Daoy (cell line): Measurements from ENCODE around the gene CDKAL1. TPM values are rescaled to one million over a fixed set of nuclear protein-coding genes. Genes with fewer than 3 reads are reported as not detected.

ENCODE experiments used
- DNase-seq: peaks from one replicate; pipeline ENCODE4 v3.0.0-alpha.2; 2015; ENCODE audit warnings: low read depth
- total RNA-seq: library from RNA; depleted of rRNA; stranded (reverse); fragments of >200 nt; shearing (Covaris generic); gene quantifications from 2 replicates; pipeline ENCODE4 v1.2.3, GENCODE V29; 2014

CDKAL1 gene
- total RNA-seq, 1 experiment from 2014 or later = 34.0 TPM

GRCh38 chr6:20837189-20837588 lies 302.9 kb downstream of the CDKAL1 start:
- DNase-seq = no peak

DNA sequence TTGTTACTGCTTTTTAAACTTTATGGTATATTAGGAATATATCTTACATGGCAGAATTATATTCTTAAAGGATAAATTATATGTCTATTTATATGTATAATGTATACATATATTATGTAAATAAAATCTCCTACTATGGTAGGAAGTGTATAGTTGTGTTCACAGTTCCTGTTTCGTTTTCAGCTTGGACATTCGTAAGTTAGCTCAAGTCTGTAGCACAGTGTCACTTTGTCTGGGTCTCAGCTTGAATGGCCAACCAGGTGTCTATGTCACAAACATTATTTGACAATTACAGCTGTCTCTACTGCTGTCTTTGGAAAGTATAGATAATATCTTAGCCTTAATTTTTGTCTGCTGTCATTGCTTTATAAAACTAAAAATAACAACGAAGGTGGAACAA lies 303.9 kb downstream of the CDKAL1 start:
- DNase-seq = no peak

DNA sequence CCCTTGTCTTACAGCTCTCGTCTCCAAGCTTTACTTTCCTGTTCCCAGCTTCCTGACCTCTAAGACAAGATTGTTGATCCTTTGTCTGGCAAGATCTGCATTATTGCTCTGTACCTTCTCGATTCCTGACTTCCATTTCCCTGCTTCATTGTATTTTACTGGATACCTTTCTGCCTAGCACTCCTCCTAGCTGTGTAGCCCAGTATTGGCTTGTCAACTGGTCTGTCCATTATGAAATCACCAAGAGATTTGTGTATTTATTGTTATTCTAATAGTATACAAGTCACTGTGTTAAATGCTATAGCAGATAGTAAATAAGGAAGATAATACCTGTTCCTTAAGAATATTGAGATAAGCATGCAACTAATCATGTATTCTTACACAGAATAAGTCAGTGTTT lies 305.4 kb downstream of the CDKAL1 start:
- no peak for DNase-seq

DNA sequence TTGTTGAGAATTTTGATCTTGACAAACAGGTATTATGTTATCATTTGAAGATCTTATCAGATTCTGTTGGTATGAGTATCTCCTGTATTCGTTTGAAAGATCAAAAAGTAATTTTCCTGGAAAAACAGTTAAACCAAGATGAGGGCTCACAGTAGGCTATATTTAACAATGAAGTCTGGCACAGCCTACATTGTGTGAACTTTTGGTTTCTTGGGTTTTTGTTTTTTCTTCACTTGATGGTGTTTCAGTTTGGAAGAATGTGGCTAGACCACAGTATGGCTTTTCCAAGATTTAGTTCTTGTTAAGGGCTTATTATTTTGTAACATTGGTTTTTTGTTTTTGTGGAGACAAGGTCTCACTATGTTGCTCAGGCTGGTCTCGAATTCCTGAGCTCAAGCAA lies 306.4 kb downstream of the CDKAL1 start:
- peak; percentile 3 for DNase-seq

DNA sequence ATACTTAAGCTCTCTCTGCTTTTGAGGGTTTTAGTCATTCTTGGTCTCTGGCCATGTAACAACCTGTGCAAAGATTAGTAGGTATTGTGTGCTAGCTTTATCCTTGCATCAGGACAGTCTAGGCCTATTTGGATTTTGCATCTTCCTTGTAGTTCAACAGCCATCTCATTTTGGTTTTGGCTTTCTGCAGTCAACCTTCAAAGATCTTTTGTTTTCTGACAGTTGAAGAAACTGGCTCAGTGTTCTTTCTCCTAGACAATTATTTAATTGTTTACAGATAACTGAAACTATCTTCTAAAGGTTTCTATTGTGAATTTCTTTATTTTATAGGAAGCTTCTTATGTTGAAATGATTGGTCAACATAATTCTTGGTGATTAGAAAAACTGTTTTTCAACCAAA lies 307.5 kb downstream of the CDKAL1 start:
- DNase-seq = no peak

GRCh38 chr6:20845592-20845991 lies 311.3 kb downstream of the CDKAL1 start:
- no peak for DNase-seq

GRCh38 chr6:20846602-20847028 lies 312.4 kb downstream of the CDKAL1 start:
- DNase-seq = peak; percentile 40

GRCh38 chr6:20847904-20848303 lies 313.6 kb downstream of the CDKAL1 start:
- DNase-seq = no peak

DNA sequence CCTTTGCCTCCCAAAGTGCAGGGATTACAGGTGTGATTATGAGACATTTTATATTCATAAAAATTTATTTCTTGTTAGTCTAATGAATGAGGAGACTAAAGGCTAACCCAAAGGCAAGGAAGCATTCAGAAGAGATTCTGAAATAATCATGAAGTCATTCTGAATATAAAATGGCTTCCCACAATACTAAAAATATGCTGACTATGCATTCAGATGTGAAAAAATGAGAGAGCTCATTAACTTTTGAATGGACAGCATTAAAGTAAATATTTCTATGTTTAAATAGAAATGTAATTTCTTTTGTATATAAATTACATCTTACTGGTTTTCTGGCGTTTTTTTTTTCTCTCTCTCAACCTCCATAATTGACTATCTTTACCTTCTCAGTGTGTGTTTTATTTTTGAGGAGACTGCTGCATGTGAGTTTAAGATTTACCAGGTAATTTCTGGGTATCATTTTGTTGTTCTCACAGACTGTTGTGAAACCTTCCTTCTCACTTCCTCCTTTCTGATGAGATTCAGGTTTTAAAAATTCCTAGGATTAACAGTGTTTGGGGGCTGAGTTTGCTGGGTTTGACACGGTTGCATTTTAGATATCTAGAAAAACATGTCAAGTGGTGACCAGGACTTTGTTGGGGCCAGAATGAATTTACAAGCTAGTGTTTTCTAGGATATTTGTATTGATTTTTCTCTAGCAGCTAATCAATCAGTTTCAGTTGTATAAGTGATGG lies 316.6 kb downstream of the CDKAL1 start:
- DNase-seq = no peak

DNA sequence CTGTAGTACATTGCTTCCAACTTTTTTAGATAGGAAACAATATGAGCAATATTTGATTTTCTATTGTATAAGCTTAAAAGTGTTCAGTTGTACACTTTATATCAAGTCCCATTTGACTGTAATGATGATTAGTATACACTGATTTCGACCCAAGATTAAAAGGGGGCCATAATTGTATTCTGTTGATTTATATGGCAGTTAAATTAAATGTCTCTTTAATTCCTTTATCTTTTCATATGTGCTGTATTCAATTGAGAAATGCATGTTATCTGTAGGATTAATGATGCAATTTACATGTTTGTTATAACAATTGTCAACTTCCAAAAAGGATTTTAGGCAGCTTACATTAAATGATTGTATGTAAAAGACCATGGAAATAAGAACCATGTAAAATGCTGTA lies 317.5 kb downstream of the CDKAL1 start:
- no peak for DNase-seq

DNA sequence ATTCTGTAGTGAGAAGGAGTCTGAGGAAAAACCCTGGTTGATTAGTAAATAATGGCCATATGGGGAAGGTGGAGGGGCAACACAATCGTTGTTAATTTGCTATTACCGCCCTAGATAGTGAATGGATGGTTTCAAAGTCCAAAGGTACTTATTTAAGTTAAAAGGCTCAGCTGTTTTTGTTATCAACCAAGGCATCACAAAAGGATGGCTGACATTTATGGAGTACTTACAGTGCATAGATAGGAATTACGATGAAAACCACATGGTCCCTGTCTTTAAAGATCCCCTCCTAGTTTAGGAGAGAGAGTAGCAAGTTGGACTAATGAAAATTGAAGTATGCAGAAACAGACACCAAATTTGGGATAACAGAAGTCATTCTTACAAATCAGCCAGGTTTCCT lies 319.6 kb downstream of the CDKAL1 start:
- no peak for DNase-seq

GRCh38 chr6:20856681-20857288 lies 322.5 kb downstream of the CDKAL1 start:
- no peak for DNase-seq

DNA sequence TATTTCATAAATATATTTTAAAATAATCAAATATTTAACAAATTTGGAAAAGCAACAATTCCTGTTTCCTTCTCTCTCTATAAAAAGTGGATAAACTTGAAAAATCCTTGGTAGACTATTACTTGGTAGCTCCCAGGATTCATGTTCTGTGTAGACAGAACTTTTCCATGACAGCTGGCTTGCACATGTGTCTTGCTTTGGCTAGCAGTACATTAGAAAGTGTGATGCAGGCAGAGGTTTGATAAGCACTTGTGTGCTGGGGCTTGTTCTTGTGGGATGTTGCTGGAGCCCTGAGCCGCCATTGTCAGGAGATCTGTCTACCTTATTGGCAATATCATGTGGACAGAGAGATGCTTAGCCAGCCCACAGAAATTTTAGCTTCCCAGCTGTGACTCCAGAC lies 327.2 kb downstream of the CDKAL1 start:
- DNase-seq = no peak

DNA sequence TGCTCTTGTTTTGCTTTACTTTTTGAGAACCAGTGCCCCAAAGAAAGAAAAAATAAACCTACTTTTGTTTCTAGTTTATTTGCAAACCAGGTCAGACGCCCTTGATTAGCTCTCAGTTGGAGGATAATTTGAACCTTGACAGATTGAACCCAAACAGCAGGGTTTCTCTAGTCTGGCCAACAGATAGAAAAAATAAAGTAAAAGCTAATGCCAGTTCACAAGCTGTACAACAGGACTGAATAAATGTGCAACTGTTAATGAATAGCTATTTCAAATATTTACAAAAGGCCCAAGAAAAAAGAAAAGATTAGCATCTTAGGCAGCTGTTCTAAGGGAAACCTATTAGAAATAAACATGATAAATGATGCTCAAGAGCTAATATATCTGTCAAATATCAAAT lies 331.8 kb downstream of the CDKAL1 start:
- no peak for DNase-seq

DNA sequence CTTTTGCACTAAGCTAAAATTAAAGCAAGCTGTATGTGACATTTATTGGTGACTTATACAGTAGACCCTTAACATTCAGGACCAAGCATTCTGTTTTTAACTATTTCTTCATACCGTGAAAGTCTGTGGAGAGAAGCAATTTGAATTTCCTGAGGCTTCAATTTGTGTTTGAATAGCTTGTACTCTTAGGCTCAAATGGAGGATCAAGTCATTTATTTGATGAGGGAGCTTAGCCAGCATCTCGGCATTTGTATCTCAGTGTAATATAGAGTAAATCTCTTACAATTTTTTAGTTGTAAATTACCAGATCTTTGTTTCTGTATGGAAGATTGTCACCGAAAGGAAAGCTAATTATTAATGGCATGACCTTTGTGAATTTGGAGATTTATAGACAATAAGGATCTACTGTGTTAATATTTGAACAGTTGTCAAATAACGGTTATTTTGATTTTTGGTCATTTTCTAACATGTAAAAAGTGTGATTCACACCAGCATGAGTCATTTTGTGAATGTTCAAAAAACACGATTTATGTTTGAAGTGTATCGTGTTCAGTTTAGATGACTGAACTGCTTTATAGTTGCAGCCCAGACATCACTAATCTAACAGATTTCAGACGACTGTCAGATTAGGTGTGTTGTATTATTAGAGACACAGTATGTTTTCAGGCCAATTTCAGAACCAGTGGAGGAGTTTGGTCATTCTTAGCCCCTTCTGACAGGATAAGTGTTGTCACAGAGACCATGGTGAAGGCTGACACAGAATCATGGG lies 332.9 kb downstream of the CDKAL1 start:
- peak; percentile 26 for DNase-seq

DNA sequence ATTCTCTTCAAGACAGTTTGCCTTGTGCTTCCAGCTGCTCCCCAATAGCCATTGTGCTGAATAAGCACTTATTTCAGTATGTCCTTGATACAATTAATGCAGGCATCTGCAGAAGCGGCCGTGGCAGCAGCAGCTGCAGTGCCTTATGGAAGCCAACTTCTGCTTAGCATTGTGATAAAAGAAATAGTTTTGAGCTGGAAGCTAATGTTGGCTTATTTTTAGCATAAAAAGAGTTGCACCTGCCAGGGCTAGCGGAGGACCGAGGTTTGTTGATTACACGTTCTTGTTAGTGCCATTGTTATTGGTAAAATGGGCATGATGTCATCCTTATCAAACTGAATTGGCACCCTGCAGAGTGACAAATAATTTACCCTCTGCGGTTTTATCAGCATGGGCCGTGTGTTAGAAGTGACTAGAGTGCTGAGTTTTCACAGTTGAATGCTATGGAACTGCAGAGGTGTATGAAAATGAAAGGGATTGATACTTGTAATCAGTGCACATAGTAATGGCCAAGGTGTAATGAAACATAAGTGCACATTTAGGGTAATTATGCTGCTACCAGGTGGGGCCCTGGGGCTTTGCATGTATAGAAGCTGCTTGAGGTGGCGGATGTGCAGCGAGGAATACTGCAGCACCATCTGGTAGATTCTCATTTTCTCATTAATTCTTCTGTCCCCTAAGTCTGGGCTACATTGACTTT lies 334.3 kb downstream of the CDKAL1 start:
- DNase-seq = no peak

DNA sequence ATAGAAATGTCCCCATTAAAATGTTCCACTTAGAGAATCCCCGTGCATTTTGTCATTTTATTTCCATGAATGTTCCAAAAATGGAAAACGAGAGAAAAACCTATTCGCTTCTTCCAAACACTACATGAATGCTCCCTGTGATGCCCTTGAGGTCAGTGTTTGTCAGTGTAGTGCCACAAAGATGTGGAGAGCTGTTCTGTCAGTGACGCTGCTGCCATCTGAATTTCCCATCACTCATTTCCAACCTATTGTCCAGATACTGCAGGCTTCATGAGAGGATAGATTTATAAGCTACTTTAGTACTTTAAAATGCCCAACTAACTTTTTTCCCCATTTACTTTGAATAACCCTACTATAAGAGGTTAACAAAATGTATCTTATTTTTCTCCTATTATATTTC lies 335.8 kb downstream of the CDKAL1 start:
- no peak for DNase-seq

DNA sequence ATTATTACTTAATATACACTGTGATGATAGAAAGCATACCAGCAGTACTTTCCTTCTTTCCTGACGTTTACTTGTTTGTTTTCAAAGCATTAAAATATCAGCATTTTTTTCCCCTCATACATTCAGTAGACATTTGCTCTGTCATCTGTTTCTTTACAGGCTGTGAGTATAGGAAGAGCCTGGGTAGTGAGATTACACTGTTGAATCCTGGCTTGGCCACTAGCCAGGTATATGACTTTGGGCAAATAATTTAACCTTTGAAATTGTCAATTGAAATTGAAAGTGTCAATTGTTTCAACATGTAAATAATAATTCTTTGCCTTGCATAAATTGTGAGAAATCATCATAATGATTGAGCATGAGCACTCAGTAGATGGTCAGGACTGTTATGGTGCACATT lies 336.2 kb downstream of the CDKAL1 start:
- DNase-seq = no peak

DNA sequence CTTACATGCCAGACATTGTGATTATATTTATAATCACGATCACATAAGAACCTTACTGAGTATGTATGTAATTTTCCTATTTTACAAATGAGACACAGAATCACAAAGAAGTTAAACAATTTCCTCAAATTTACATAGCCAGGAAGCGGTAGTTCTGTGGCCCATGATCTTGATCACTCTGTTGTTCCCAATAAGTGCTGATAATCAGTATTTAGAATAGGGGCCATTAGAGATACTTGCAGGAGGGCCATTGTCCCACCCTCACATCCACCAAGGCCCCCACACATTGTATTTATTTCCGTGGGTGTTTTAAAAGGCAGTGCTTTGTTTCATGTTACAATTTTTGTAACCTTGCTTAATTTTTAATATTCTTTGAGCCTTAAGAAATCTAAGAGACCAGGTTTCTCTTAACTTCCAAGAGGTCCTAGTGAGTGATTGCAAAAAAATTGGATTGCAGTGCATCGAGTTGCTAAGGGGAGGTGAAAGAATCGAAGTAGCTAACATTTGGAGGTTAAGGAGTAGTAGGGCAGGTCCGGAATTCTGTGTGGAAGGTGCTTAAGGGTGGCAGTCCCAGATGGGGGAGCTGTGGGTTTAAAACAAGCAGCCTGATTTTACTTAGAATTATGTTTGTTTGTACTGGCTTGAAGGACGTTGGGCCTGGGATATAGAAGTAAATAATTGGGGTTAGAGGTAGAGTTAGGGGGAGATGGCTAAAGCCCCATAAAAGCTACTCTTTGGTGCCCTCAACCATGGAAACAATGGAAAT lies 339.4 kb downstream of the CDKAL1 start:
- DNase-seq = peak; percentile 12

- peak; percentile 43 for DNase-seq
These were observed 341.2 kb downstream of the CDKAL1 start for GRCh38 chr6:20875369-20875963.

DNA sequence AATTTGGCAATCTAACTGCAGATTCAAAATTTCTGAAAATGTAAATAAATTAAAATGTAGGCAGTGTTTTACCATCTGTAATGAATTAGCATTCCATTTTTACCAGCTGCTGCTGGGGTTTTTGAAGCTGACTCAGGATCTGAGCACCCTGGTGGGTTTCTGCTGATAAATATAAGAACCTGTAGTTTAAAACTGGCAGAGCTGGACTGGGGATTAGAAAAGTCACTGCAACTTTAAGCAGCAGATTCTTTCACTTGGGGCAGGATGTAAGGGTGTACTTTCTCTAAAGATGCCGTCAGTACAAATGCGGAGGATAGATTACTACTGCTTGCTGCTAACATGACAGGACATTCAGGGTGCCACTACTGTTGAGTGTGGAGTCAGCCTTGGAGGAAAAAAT lies 341.8 kb downstream of the CDKAL1 start:
- peak; percentile 71 for DNase-seq
